D721Med (cell line): Measurements from ENCODE around the gene LURAP1L.

Experiments
- DNase-seq: peaks from one replicate; pipeline ENCODE4 v3.0.0; 2011; ENCODE audit warnings: low spot score; ENCODE audit not compliant: insufficient read length
- FAIRE-seq: peaks from 2 replicates; lab custom pipeline; 2011; peaks lifted over from hg19 to GRCh38; lab: Jason Lieb, UNC
- TF ChIP-seq, protein P1 (sequence below): IDR thresholded peaks from 2 replicates; pipeline ENCODE4 v1.5.1; 2012; ENCODE audit warnings: mild to moderate bottlenecking, control low read depth; ENCODE audit not compliant: insufficient read depth; ENCODE audit errors: missing control alignments

Gene LURAP1L

DNA sequence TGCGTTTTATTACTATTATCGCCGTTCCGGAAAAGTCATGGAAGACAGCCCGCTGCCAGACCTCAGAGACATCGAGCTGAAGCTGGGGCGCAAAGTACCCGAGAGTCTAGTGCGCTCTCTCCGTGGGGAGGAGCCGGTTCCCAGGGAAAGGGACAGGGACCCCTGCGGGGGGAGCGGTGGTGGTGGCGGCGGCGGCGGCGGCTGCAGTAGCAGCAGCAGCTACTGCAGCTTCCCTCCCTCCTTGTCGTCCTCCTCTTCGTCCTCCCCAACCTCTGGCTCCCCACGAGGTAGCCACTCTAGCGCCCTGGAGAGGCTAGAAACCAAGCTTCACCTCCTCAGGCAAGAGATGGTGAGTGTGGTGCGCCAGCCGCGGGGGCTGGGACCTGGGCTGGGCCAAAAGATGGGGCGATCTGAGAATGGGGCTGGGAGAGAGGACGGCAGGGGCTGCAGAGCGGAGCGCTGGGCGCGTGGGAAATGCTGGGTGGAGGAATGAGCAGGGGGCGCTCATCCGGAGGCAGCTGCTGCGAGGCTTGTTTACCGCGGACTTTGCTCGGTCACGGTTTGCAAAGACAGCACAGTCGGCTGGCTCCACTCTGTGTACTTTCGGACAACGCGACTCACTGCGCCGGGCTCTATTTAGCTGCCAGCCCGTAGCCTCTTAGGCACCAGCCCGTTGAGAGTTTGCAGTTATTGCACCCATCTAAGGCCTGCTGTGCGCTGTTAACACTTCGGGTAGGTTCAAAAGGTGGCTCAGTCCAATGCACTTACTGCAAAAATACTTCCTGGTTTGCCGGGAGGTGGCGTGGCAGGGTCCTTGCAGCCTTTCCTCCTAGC, 1.1 kb downstream of the LURAP1L start:
- TF ChIP-seq, protein P1, sequence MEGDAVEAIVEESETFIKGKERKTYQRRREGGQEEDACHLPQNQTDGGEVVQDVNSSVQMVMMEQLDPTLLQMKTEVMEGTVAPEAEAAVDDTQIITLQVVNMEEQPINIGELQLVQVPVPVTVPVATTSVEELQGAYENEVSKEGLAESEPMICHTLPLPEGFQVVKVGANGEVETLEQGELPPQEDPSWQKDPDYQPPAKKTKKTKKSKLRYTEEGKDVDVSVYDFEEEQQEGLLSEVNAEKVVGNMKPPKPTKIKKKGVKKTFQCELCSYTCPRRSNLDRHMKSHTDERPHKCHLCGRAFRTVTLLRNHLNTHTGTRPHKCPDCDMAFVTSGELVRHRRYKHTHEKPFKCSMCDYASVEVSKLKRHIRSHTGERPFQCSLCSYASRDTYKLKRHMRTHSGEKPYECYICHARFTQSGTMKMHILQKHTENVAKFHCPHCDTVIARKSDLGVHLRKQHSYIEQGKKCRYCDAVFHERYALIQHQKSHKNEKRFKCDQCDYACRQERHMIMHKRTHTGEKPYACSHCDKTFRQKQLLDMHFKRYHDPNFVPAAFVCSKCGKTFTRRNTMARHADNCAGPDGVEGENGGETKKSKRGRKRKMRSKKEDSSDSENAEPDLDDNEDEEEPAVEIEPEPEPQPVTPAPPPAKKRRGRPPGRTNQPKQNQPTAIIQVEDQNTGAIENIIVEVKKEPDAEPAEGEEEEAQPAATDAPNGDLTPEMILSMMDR = peak; percentile 61
- FAIRE-seq (no peak), DNase-seq (no peak)

DNA sequence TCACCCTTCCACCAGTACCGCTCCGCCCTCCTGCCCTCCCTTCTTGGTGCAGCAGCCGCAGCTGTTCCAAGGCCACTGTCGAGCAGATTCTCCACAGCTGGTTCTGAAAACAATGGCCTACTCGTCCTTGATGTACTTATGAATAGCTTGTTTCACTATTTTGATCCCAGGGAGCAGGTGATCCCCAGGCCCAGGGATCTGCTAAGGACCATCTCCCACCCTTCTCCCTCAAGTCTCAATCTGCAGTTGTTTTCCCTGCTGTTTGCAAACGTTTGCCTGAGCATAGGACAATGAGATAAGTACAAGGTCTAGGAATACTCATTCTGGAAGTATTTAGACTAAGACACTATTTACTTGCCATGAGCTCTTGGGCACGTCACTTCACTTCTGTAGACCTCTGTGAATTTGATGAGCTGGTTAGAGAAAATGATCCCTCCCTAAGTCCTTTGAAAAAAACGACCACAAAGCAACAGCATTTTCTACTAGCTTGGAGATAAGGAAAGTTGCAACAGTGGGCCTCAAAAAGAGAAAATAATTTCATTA, 1.8 kb downstream of the LURAP1L start:
- FAIRE-seq (no peak), DNase-seq (no peak)
- TF ChIP-seq, protein P1 = no peak

DNA sequence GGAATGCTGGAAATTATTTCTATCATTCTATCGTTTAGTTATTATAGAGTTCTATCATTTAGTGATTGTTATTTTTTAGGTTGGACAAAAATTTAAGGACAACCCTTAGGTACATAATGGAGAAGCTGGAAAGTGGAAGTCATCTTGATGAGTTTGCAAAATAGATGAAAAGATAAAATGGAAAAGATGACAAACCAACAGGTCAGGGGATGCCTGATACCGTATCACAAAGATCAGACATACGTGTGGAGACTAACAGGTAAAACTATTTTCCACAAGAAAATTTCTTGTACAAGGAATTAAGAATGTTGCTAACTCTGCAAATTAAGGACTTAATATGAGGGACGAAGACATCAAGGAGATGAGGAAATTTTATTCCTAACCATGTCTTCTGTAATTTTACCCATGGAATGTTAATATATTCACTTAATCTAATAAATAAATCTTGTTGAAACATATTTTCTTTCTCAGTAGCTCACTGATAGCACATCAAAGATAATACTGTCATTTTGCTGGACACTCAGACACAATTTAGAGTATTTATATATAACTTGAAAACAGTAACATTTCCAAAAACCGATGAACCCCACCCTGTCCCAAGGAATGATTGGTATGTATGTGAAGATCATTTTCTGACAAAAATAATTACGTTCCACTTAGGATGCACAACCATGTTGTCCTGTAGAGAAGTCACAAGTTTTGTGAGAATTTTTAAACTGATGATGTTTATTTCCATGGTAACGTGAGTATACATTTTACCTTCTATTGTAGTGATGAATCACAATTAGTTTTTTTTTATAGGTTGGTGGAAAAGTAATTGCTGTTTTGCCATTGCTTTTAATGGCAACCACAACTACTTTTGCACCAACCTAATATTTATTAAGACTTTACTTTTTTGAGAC, 2.6 kb downstream of the LURAP1L start:
- DNase-seq (no peak), FAIRE-seq (no peak)
- TF ChIP-seq, protein P1 = no peak

DNA sequence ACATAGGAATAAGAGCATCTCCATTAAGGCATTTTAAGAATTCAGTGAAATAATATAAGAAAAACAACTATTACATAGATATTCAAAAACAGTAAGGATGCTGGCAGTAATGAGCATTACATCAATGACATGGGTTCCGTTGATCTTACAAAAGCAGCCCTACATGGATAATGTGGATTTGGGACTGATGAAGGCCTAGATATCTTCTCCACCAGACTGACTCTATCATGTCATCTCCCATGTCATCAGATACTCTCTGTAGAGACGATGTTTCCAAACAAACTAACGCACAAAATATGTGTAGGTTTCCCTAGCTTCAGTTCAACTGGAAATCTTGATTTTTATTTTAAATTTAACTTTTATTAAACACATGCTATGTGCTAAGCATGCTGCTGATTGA, 3.6 kb downstream of the LURAP1L start:
- FAIRE-seq (no peak), DNase-seq (no peak)
- TF ChIP-seq, protein P1 = no peak

DNA sequence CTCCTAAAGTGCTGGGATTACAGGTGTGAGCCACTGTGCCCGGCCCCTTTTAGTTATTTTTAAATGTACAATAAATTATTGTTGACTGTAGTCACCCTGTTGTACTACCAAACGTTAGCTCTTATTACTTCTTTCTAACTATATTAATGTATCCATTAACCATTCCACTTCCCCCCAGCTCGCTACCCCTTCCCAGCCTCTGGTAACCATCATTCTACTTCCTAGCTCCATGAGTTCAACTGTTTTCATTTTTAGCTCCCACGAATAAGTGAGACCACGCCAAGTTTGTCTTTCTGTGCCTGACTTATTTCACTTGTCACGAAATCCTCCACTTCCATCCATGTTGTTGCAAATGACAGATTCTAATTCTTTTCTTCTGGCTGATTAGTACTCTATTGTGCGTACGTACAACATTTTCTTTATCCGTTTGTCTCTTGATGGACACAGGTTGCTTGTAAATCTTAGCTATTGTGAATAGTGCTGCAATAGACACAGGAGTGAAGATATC, 6.5 kb downstream of the LURAP1L start:
- DNase-seq = no peak
- TF ChIP-seq, protein P1 = no peak
- FAIRE-seq = no peak

DNA sequence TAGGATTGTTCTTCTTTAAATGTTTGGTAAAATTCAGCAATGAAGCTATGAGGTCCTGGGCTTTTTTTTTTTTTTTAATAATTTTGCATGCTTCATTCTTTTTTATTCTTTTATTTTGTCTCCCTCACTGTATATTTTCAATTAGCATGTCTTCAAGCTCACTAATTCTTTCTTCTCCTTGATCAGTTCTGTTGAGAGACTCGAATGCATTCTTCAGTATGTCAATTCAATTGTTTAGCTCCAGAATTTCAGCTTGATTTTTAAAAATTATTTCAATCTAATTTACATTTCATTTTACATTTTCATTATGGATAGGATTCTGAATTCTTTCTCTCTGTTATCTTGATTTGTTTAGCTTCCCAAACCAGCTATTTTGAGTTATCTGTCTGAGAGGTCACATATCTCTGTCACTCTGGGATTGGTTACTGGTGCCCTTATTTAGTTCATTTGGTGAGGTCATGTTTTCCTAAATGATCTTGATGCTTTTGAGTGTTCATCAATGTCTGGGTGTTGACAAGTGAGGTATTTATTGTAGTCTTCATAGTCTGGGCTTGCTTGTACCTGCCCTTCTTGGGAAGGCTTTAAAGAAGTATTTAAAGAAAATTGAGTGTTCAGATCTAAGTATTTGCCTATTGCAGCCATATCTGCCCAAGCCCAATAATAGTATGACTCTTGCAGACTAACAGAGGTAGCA, 9.1 kb downstream of the LURAP1L start:
- TF ChIP-seq, protein P1 = no peak
- FAIRE-seq = no peak
- DNase-seq = no peak
